H1 (cell line): Measurements from ENCODE around the gene CTSK. TPM values are rescaled to one million over a fixed set of nuclear protein-coding genes. Genes with fewer than 3 reads are reported as not detected.
"Not testable (repeated sequence)": the region's sequence is repeated elsewhere in the genome, so short reads cannot be mapped to it uniquely, and the experiment has no call there.

Experiments used
- CTCF ChIA-PET: fragments of 300-600 bp; sonication (Branson Sonifier 250); formaldehyde crosslinking; loops from one replicate; lab custom pipeline; 2021; ENCODE audit not compliant: partially characterized antibody; lab: Charles Lee
- POLR2A ChIA-PET: fragments of 300-600 bp; sonication (Branson Sonifier 250); formaldehyde crosslinking; loops from one replicate; lab custom pipeline; 2021; ENCODE audit warnings: inconsistent platforms; ENCODE audit not compliant: partially characterized antibody; lab: Charles Lee
- DNase-seq, 2 experiments: peaks; one replicate each; pipeline versions ENCODE4 v3.0.0 to v3.0.0-alpha.2; 2010 to 2022; ENCODE audit warnings: low spot score in 2 of 2, low read depth in 1 of 2, mixed read lengths in 1 of 2
- FAIRE-seq: peaks from 2 replicates; lab custom pipeline; 2011; peaks lifted over from hg19 to GRCh38; lab: Jason Lieb, UNC
- H2AFZ ChIP-seq: 2 replicates; pipeline ENCODE4 v1.8.1; 2012; ENCODE audit warnings: low read length, inconsistent platforms
- H2AK5ac ChIP-seq: 2 replicates; pipeline ENCODE4 v1.6.1; 2013; ENCODE audit warnings: low read depth, low read length
- H2BK120ac ChIP-seq: replicated peaks from 2 replicates; pipeline ENCODE3; 2013; ENCODE audit warnings: low read depth, low read length, inconsistent platforms
- H2BK12ac ChIP-seq: 2 replicates; pipeline ENCODE4 v1.6.1; 2013; ENCODE audit warnings: low read depth, low read length
- H2BK15ac ChIP-seq: 2 replicates; pipeline ENCODE4 v1.6.1; 2013; ENCODE audit warnings: low read length
- H2BK20ac ChIP-seq: 2 replicates; pipeline ENCODE4 v1.6.1; 2013; ENCODE audit warnings: low read length
- H2BK5ac ChIP-seq: 2 replicates; pipeline ENCODE4 v1.6.1; 2013; ENCODE audit warnings: low read depth, low read length
- H3K14ac ChIP-seq: 2 replicates; pipeline ENCODE4 v1.6.1; 2013; ENCODE audit warnings: inconsistent platforms; ENCODE audit not compliant: insufficient read length
- H3K18ac ChIP-seq: 2 replicates; pipeline ENCODE4 v1.6.1; 2013; ENCODE audit warnings: low read length; ENCODE audit errors: extremely low read depth
- H3K23ac ChIP-seq: 2 replicates; pipeline ENCODE4 v1.6.1; 2013; ENCODE audit warnings: inconsistent platforms; ENCODE audit not compliant: insufficient read length
- H3K23me2 ChIP-seq: 2 replicates; pipeline ENCODE4 v1.6.1; 2013; ENCODE audit warnings: low read depth, low read length
- H3K27ac ChIP-seq: 2 replicates; pipeline ENCODE4 v1.6.1; 2011; ENCODE audit warnings: low read depth, low read length, inconsistent platforms
- H3K27me3 ChIP-seq, 4 experiments: replicated peaks in 1 of 4; 1 replicate in 1 of 4; 2 replicates in 3 of 4; pipeline versions ENCODE4 v1.6.1 to v1.8.1; 2011 to 2013; ENCODE audit warnings: low read length in 3 of 4, mild to moderate bottlenecking in 3 of 4, inconsistent platforms in 2 of 4, mixed read lengths in 2 of 4, moderate library complexity in 1 of 4; ENCODE audit not compliant: control insufficient read depth in 3 of 4, insufficient read depth in 3 of 4; ENCODE audit errors: extremely low read depth in 1 of 4
- H3K36me3 ChIP-seq, 4 experiments: 2 replicates each; pipeline versions ENCODE4 v1.6.1 to v1.8.1; 2011 to 2013; ENCODE audit warnings: mild to moderate bottlenecking in 4 of 4, low read length in 3 of 4, moderate library complexity in 2 of 4, control low read depth in 1 of 4, inconsistent platforms in 1 of 4; ENCODE audit not compliant: insufficient read depth in 4 of 4, control insufficient read depth in 2 of 4
- H3K4ac ChIP-seq: replicated peaks from 2 replicates; pipeline ENCODE3; 2013; ENCODE audit warnings: low read length, low read depth, mixed read lengths, inconsistent platforms; ENCODE audit not compliant: insufficient read length
- H3K4me1 ChIP-seq, 4 experiments: replicated peaks in 1 of 4; 1 replicate in 1 of 4; 2 replicates in 3 of 4; pipeline versions ENCODE4 v1.6.1 to v1.8.1; 2011 to 2013; ENCODE audit warnings: low read length in 3 of 4, inconsistent platforms in 2 of 4, mixed read lengths in 1 of 4; ENCODE audit not compliant: insufficient read depth in 4 of 4, control insufficient read depth in 3 of 4
- H3K4me2 ChIP-seq, 2 experiments: 2 replicates each; pipeline versions ENCODE4 v1.6.1 to v1.8.1; 2011 to 2013; ENCODE audit warnings: low read depth in 2 of 2, low read length in 2 of 2, control low read depth in 1 of 2, inconsistent platforms in 1 of 2, mild to moderate bottlenecking in 1 of 2; ENCODE audit not compliant: insufficient read depth in 1 of 2
- H3K4me3 ChIP-seq, 4 experiments: fragments of 200-600, 300-600 bp in 1 of 4; sonication (generic), shearing (Covaris generic), sonication (Bioruptor Twin) in 1 of 4; 2 replicates each; pipeline versions ENCODE4 v1.5.1 to v1.8.1; 2011 to 2016; ENCODE audit warnings: low read length in 4 of 4, low read depth in 3 of 4, control low read depth in 2 of 4, inconsistent platforms in 2 of 4, mild to moderate bottlenecking in 2 of 4, mixed read lengths in 1 of 4, moderate library complexity in 1 of 4; ENCODE audit not compliant: insufficient read depth in 2 of 4; ENCODE audit errors: extremely low read depth in 1 of 4
- H3K56ac ChIP-seq: replicated peaks from 2 replicates; pipeline ENCODE3; 2013; ENCODE audit warnings: low read depth, mild to moderate bottlenecking, mixed read lengths, low read length, inconsistent platforms; ENCODE audit not compliant: insufficient read length
- H3K79me1 ChIP-seq: 2 replicates; pipeline ENCODE4 v1.6.1; 2013; ENCODE audit warnings: low read depth, low read length, control low read depth
- H3K79me2 ChIP-seq, 2 experiments: 2 replicates each; pipeline versions ENCODE4 v1.6.1 to v1.8.1; 2012 to 2013; ENCODE audit warnings: low read length in 2 of 2, mild to moderate bottlenecking in 2 of 2, inconsistent platforms in 1 of 2; ENCODE audit not compliant: insufficient read depth in 2 of 2, control insufficient read depth in 1 of 2
- H3K9ac ChIP-seq, 4 experiments: replicated peaks in 1 of 4; 1 replicate in 1 of 4; 2 replicates in 3 of 4; pipeline versions ENCODE4 v1.6.1 to v1.8.1; 2011 to 2013; ENCODE audit warnings: low read depth in 3 of 4, low read length in 3 of 4, control low read depth in 2 of 4, mild to moderate bottlenecking in 2 of 4, moderate library complexity in 2 of 4, inconsistent platforms in 1 of 4; ENCODE audit errors: extremely low read depth in 1 of 4
- H3K9me3 ChIP-seq, 2 experiments: 2 replicates each; pipeline versions ENCODE4 v1.6.1 to v1.8.1; 2012 to 2013; ENCODE audit warnings: mild to moderate bottlenecking in 2 of 2, moderate library complexity in 2 of 2, control low read depth in 1 of 2, inconsistent platforms in 1 of 2, low read depth in 1 of 2, low read length in 1 of 2, mixed read lengths in 1 of 2; ENCODE audit not compliant: insufficient read depth in 2 of 2
- H4K20me1 ChIP-seq, 2 experiments: replicated peaks in 1 of 2; 2 replicates each; pipeline versions ENCODE3 to v1.8.1; 2011 to 2013; ENCODE audit warnings: inconsistent platforms in 2 of 2, low read length in 2 of 2, mild to moderate bottlenecking in 1 of 2; ENCODE audit not compliant: insufficient read depth in 2 of 2, control insufficient read depth in 1 of 2
- H4K5ac ChIP-seq: 2 replicates; pipeline ENCODE4 v1.6.1; 2013; ENCODE audit warnings: low read length, low read depth, mixed read lengths, inconsistent platforms; ENCODE audit not compliant: insufficient read length
- H4K8ac ChIP-seq: 2 replicates; pipeline ENCODE4 v1.8.0; 2013; ENCODE audit warnings: mild to moderate bottlenecking, moderate library complexity, low read length, inconsistent platforms; ENCODE audit not compliant: insufficient read depth; ENCODE audit errors: extremely low read depth
- H4K91ac ChIP-seq: replicated peaks from 2 replicates; pipeline ENCODE3; 2013; ENCODE audit warnings: low read length, mixed read lengths, inconsistent platforms; ENCODE audit not compliant: insufficient read length
- CEBPB ChIP-seq: IDR thresholded peaks from 2 replicates; pipeline ENCODE4 v1.6.1; 2012; ENCODE audit warnings: low read depth, low read length
- RXRA ChIP-seq: IDR thresholded peaks from 2 replicates; pipeline ENCODE4 v1.6.1; 2011; ENCODE audit warnings: low read depth, mild to moderate bottlenecking, low read length, moderate library complexity; ENCODE audit not compliant: insufficient read depth
- SIN3A ChIP-seq, 2 experiments: IDR thresholded peaks in 1 of 2; conservative IDR thresholded peaks in 1 of 2; 2 replicates each; pipeline ENCODE4 v1.6.1; 2011 to 2012; ENCODE audit warnings: low read length in 2 of 2, improper control_type of control experiment in 1 of 2, low read depth in 1 of 2, mild to moderate bottlenecking in 1 of 2
- SUZ12 ChIP-seq: fragments of 200-600 bp; sonication (generic); IDR thresholded peaks from 2 replicates; pipeline ENCODE4 v1.6.1; 2012; ENCODE audit warnings: mild to moderate bottlenecking, inconsistent platforms, low read length, moderate library complexity, mixed read lengths
- WGBS, 2 experiments: shearing (Covaris generic) in 1 of 2; methylation state at CpG; one replicate each; pipeline versions ENCODE4 v1.1.6 to v1.1.7; 2013 to 2015; ENCODE audit warnings: low lambda C conversion rate in 2 of 2, mixed read lengths in 2 of 2, inconsistent platforms in 1 of 2, low coverage in 1 of 2, missing lambda C conversion rate in 1 of 2; ENCODE audit not compliant: insufficient replicate concordance in 2 of 2, insufficient coverage in 1 of 2, insufficient read length in 1 of 2; ENCODE audit errors: extremely low coverage in 1 of 2, missing lambda C conversion rate in 1 of 2; 5-methylcytosine and 5-hydroxymethylcytosine counted together
- polyA plus RNA-seq, 7 experiments: library from polyadenylated mRNA; depleted of rRNA in 3 of 7; stranded (reverse) in 5 of 7; unstranded in 2 of 7; fragments of >200 nt in 5 of 7; fragments of 200-250 nt in 2 of 7; gene quantifications; 1 replicate in 5 of 7; 2 replicates in 1 of 7; 4 replicates in 1 of 7; pipeline versions ENCODE4 v1.2.1 to v1.2.3, GENCODE V29; 2011 to 2013; ENCODE audit warnings: missing spikeins in 2 of 7, mixed read lengths in 2 of 7
- total RNA-seq: library from RNA; stranded (reverse); fragmentation: NEBNext Ultra II Directional; extraction: Animal tissue kit (Norgen Biotek cat#: 25700); gene quantifications from 2 replicates; pipeline ENCODE4 v1.2.1, GENCODE V29; 2021

The CTSK gene
- total and polyA plus RNA-seq, 2 of the 8 experiments (the other 6 are each of a cell fraction or from before 2014, with no cell fraction given): 2.7 to 4.2 TPM

GRCh38 chr1:150836129-150836773 lies 28.2 kb upstream of the CTSK start (continued):
- no peak for TF ChIP-seq SIN3A (conservative IDR thresholded peaks at IDR 0.05 in 1 of 2, IDR thresholded peaks at IDR 0.05 in 1 of 2; ENCODE audit: low read depth in 1 of 2, low read length in 2 of 2)
- TF ChIP-seq SUZ12: no peak
- no peak for TF ChIP-seq CEBPB
- no peak for TF ChIP-seq RXRA

GRCh38 chr1:150833961-150834360 lies 25.9 kb upstream of the CTSK start:
- H3K18ac ChIP-seq, H2BK20ac ChIP-seq, H2BK120ac ChIP-seq, H4K5ac ChIP-seq, H2BK15ac ChIP-seq, H4K20me1 ChIP-seq, H3K4ac ChIP-seq, H3K56ac ChIP-seq, H3K27ac ChIP-seq, H4K8ac ChIP-seq, POLR2A ChIA-PET, H3K23me2 ChIP-seq, H2AK5ac ChIP-seq, FAIRE-seq, CTCF ChIA-PET, H2BK5ac ChIP-seq, H3K79me2 ChIP-seq, H3K4me2 ChIP-seq, H4K91ac ChIP-seq, H3K4me1 ChIP-seq, H2BK12ac ChIP-seq, H3K79me1 ChIP-seq, H3K23ac ChIP-seq, H3K9ac ChIP-seq, H2AFZ ChIP-seq, H3K4me3 ChIP-seq, DNase-seq, H3K14ac ChIP-seq, H3K27me3 ChIP-seq, H3K9me3 ChIP-seq: not testable (repeated sequence)
- peaks cover 4 to 46% (median 15%) of the 10 kb centered on the region in 4 experiments; a peak in 5 of 8 replicates for H3K36me3 ChIP-seq
- 91% methylated on average over 6 of the region's 6 CpGs; no CpG with 5 or more reads in 1 of the 2 experiments for WGBS, 2 experiments
